Measurements from ENCODE around the gene RCBTB1.
"Not testable (repeated sequence)": the region's sequence is repeated elsewhere in the genome, so short reads cannot be mapped to it uniquely, and the experiment has no call there.

Gene RCBTB1

DNA sequence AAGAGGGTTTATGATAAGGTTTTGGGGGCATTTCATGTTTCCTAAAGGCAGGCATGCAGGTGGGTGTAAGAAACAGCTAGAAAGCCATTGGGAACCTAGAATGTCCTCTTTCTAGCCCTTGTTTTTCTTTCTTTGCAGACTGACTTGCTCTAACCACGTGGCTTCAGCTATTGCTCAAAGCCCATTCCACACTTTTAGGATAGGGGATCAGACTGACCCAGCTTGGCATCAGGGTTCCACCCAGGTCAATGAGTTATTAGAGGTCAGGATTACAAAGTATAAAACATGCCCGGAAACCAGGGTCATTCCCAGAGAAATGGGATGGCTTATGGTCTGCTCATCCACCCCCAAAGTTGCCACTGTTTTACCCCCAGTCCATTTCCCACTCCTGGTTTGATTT, 72.8 kb downstream of the RCBTB1 start:
- TF ChIP-seq, protein P1, sequence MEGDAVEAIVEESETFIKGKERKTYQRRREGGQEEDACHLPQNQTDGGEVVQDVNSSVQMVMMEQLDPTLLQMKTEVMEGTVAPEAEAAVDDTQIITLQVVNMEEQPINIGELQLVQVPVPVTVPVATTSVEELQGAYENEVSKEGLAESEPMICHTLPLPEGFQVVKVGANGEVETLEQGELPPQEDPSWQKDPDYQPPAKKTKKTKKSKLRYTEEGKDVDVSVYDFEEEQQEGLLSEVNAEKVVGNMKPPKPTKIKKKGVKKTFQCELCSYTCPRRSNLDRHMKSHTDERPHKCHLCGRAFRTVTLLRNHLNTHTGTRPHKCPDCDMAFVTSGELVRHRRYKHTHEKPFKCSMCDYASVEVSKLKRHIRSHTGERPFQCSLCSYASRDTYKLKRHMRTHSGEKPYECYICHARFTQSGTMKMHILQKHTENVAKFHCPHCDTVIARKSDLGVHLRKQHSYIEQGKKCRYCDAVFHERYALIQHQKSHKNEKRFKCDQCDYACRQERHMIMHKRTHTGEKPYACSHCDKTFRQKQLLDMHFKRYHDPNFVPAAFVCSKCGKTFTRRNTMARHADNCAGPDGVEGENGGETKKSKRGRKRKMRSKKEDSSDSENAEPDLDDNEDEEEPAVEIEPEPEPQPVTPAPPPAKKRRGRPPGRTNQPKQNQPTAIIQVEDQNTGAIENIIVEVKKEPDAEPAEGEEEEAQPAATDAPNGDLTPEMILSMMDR (IDR thresholded peaks at IDR 0.05; ENCODE audit: borderline replicate concordance, insufficient read depth, low read depth, low read length) = no peak
- H3K4me3 ChIP-seq (ENCODE audit: low read depth, low read length) = no peak overlapping the region

- TF ChIP-seq, protein P1 (IDR thresholded peaks at IDR 0.05; ENCODE audit: borderline replicate concordance, insufficient read depth, low read depth, low read length) = no peak
- no peak overlapping the region for H3K4me3 ChIP-seq (ENCODE audit: low read depth, low read length)
These were observed 81.4 kb downstream of the RCBTB1 start for GRCh38 chr13:49503951-49504350.

DNA sequence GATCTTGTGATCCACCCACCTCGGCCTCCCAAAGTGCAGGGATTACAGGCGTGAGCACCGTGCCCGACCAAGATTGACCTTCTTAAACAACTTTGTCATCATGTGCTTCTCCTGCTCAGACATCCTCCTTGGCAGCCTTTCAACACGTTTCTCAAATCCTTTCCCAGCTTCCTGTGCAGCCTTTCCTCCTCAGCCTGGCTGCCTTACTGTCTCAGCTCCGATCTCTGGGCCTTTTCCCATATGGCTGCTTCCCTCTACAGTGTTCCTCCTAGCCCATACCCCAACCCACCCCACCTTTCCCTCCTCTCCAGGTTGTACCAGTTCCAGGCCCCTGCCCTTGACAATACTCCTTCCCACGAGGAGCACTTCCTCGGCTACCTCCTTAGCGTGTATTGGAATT, 82.4 kb downstream of the RCBTB1 start:
- no peak overlapping the region for H3K4me3 ChIP-seq (ENCODE audit: low read depth, low read length)
- TF ChIP-seq, protein P1 (IDR thresholded peaks at IDR 0.05; ENCODE audit: borderline replicate concordance, insufficient read depth, low read depth, low read length) = no peak

GRCh38 chr13:49499889-49500660, 85.3 kb downstream of the RCBTB1 start:
- TF ChIP-seq, protein P1 (IDR thresholded peaks at IDR 0.05; ENCODE audit: borderline replicate concordance, insufficient read depth, low read depth, low read length) = no peak
- H3K4me3 ChIP-seq (ENCODE audit: low read depth, low read length) = no peak overlapping the region

DNA sequence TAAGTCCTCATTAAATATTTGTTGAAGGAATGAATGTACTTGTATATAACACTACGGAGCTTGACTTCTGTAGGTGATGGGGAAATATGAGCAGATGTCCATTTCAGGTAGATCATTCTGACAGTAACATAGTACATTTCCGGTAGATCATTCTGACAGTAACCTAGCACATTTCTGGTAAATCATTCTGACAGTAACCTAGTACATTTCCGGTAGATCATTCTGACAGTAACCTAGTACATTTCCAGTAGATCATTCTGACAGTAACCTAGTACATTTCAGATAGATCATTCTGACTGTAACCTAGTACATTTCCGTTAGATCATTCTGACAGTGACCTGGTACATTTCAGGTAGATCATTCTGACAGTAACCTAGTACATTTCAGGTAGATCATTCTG, 87.2 kb downstream of the RCBTB1 start:
- TF ChIP-seq, protein P1 (IDR thresholded peaks at IDR 0.05; ENCODE audit: borderline replicate concordance, insufficient read depth, low read depth, low read length) = no peak
- no peak overlapping the region for H3K4me3 ChIP-seq (ENCODE audit: low read depth, low read length)

DNA sequence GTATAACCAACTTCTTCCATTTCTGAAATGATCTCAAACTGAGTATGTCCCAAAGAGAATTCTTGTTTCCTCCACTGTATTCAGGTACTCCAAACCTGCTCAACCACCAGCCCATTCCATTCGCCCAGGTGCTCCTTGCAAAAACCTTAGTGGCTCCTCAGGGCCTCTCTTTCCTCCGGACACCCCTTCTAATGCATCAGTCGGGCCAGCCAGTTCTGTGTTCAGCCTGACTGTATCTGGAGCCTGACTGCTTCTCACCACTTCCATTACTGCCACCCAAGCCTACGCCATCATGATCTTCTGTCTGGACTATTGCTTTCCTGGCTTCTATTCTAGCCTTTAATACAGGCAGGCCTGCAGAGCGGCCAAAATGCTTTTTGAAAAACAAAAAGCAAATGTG, 88.1 kb downstream of the RCBTB1 start:
- TF ChIP-seq, protein P1 (IDR thresholded peaks at IDR 0.05; ENCODE audit: borderline replicate concordance, insufficient read depth, low read depth, low read length) = no peak
- no peak overlapping the region for H3K4me3 ChIP-seq (ENCODE audit: low read depth, low read length)

DNA sequence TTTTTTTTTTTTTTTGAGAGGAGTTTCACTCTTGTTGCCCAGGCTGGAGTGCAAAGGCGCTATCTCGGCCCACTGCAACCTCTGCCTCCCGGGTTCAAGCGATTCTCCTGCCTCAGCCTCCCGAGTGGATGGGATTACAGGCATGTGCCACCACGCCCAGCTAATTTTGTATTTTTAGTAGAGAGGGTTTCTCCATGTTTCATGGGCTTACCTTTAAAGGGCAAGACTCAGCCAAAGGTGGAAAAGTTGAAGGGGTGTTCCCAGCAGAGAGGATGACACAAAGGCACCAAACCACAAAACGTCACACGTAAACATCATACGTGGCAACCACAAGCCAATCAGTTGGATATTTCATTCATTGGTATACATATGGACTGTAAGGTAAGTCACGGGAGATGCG, 88.5 kb downstream of the RCBTB1 start:
- H3K4me3 ChIP-seq (ENCODE audit: low read depth, low read length) = not testable (repeated sequence)
